Upper lobe of left lung (tissue), 6 donors: ENCODE measurements around the gene GLI3. TPM values are rescaled to one million over a fixed set of nuclear protein-coding genes. Genes with fewer than 3 reads are reported as not detected.

Experiments
- ATAC-seq, 2 donors: fragments of 200-7000 bp; cut with Tn5 transposase; one replicate each; pipeline ENCODE4 v1.9.1; 2022; ENCODE audit warnings: mild to moderate bottlenecking in 2 of 2, moderate library complexity in 2 of 2; ENCODE audit not compliant: low FRiP score in 2 of 2
- DNase-seq, 2 donors: peaks; one replicate each; pipeline ENCODE4 v3.0.0-alpha.2; 2019 to 2020
- H3K27ac ChIP-seq, 4 donors: fragments of 200-600 bp; sonication (generic); one replicate each; pipeline ENCODE4 v1.5.1; 2016 to 2019
- H3K27me3 ChIP-seq, 4 donors: fragments of 200-600 bp; sonication (generic); one replicate each; pipeline ENCODE4 v1.5.1; 2017 to 2019
- H3K36me3 ChIP-seq, 4 donors: fragments of 200-600 bp; sonication (generic); one replicate each; pipeline ENCODE4 v1.5.1; 2016 to 2019
- H3K4me1 ChIP-seq, 4 donors: fragments of 200-600 bp; sonication (generic); one replicate each; pipeline ENCODE4 v1.5.1; 2018 to 2019
- H3K4me3 ChIP-seq, 4 donors: fragments of 200-600 bp; sonication (generic); one replicate each; pipeline ENCODE4 v1.5.1; 2017 to 2019; ENCODE audit warnings: mild to moderate bottlenecking in 2 of 4, moderate library complexity in 1 of 4
- H3K9me3 ChIP-seq, 4 donors: fragments of 200-600 bp; sonication (generic); one replicate each; pipeline ENCODE4 v1.5.1; 2018 to 2019
- CTCF ChIP-seq, 6 experiments: fragments of 450-650 bp in 4 of 6; fragments of 200-600 bp in 2 of 6; sonication (generic) in 2 of 6; IDR thresholded peaks; one replicate each; pipeline ENCODE4 v1.5.1; 2016 to 2019; ENCODE audit warnings: antibody characterized with exemption in 6 of 6
- EP300 ChIP-seq, 4 donors: sonication (generic); formaldehyde crosslinking; IDR thresholded peaks; one replicate each; pipeline ENCODE4 v1.5.1; 2017; ENCODE audit warnings: antibody characterized with exemption in 4 of 4, control low read depth in 2 of 4
- POLR2A ChIP-seq, 4 donors: fragments of 450-650 bp; IDR thresholded peaks; one replicate each; pipeline ENCODE4 v1.5.1; 2016 to 2017; ENCODE audit warnings: antibody characterized with exemption in 4 of 4, mild to moderate bottlenecking in 2 of 4
- POLR2AphosphoS5 ChIP-seq, 2 donors: sonication (generic); formaldehyde crosslinking; IDR thresholded peaks; one replicate each; pipeline ENCODE4 v1.5.1; 2017; ENCODE audit warnings: antibody characterized with exemption in 2 of 2
- WGBS, 2 donors: methylation state at CpG; one replicate each; pipeline ENCODE4 v1.1.5; 2017 to 2018; 5-methylcytosine and 5-hydroxymethylcytosine counted together
- total RNA-seq, 6 donors: library from RNA; depleted of rRNA in 4 of 6; stranded (reverse); fragments of >200 nt in 4 of 6; gene quantifications; one replicate each; pipeline versions ENCODE4 v1.1.0 to v1.2.1, GENCODE V29; 2016 to 2021
- donor health status: DM: no; HTN: no; CAD: no; lungs with moderate emphysema.
- donor health status: DM: no; HTN: yes; CAD: no; lungs with severe emphysema.

GLI3 gene
- total RNA-seq, 6 donors from 2014 or later, result 5.2 to 19.4 (median 14.9) TPM

- Histone ChIP-seq H3K4me1 (no peaks in the 10 kb centered on the region), H3K27ac (no peak overlapping the region), H3K4me3 (no peak overlapping the region), H3K36me3 (peaks cover 0 to 3% (median 0%) of the 10 kb centered on the region in 4 donors), H3K27me3 (no peaks in the 10 kb centered on the region), H3K9me3 (no peaks in the 10 kb centered on the region)
- 89 to 95% methylated on average over 5 of the region's 5 CpGs for WGBS, 2 donors
- TF ChIP-seq CTCF (IDR thresholded peaks at IDR 0.05) (no peak), POLR2A (IDR thresholded peaks at IDR 0.05) (no peak), EP300 (IDR thresholded peaks at IDR 0.05) (no peak)
- ATAC-seq (no peak), DNase-seq (no peak)
Observed at GRCh38 chr7:42221304-42221703, 15.7 kb downstream of the GLI3 start.

DNA sequence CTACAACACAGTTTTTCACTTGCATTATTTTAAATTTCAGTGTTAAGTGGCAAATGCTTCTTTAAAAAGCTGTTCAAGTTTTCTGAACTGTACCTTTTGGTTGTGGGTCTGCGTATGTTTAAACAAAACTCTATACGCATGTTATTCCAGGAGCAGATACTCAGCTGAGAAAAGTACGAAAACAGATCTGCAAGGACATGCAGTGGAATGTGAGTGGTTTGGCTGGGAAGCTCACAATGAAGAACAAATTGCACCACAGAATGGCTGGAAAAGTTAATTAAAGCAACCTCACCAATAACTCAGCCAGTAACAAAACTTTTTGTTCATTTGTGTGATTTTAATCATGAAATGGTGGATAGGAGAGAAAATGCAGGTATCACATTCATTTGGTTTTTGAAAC lies 17.6 kb downstream of the GLI3 start:
- peak in 1 of 2 donors; percentile 35 for ATAC-seq
- no peak overlapping the region for H3K4me3 ChIP-seq
- H3K36me3 ChIP-seq, result peaks cover 0 to 3% (median 0%) of the 10 kb centered on the region in 4 donors
- 87 to 89% methylated on average over 3 of the region's 3 CpGs for WGBS, 2 donors
- no peaks in the 10 kb centered on the region for H3K27me3 ChIP-seq
- no peak overlapping the region for H3K27ac ChIP-seq
- H3K9me3 ChIP-seq, result no peaks in the 10 kb centered on the region
- DNase-seq, result no peak
- H3K4me1 ChIP-seq, result no peaks in the 10 kb centered on the region
- TF ChIP-seq POLR2AphosphoS5 (IDR thresholded peaks at IDR 0.05) (no peak), POLR2A (IDR thresholded peaks at IDR 0.05) (no peak), CTCF (IDR thresholded peaks at IDR 0.05) (no peak), EP300 (IDR thresholded peaks at IDR 0.05) (no peak)

DNA sequence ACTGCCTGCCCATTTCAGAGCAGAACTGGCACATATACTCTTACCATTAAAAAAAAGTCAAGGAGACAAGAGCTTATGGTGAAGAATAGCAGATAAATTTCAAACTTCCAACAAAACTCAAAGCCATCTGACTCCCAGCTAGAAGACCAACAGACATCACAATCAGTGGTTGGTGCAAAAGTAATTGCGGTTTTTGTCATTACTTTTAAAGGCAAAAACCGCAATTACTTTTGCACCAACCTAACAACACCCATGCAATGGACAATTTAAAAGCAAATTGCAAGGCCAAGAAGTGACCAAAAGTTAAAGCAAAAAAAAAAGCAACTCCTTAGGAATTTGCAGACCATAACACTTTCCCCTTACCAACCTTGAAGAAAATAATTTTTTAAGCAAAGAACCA lies 18.8 kb downstream of the GLI3 start:
- TF ChIP-seq POLR2A (IDR thresholded peaks at IDR 0.05), result no peak
- no peak for TF ChIP-seq POLR2AphosphoS5 (IDR thresholded peaks at IDR 0.05)
- no peak for TF ChIP-seq CTCF (IDR thresholded peaks at IDR 0.05)
- no peak for TF ChIP-seq EP300 (IDR thresholded peaks at IDR 0.05)
- no peaks in the 10 kb centered on the region for H3K27me3 ChIP-seq
- DNase-seq, result no peak
- H3K9me3 ChIP-seq, result no peaks in the 10 kb centered on the region
- no peak overlapping the region for H3K27ac ChIP-seq
- ATAC-seq, result no peak
- 90 to 92% methylated on average over 2 of the region's 2 CpGs for WGBS, 2 donors
- H3K4me3 ChIP-seq, result no peak overlapping the region
- H3K36me3 ChIP-seq, result peaks cover 0 to 3% (median 0%) of the 10 kb centered on the region in 4 donors
- H3K4me1 ChIP-seq, result no peaks in the 10 kb centered on the region

GRCh38 chr7:42217548-42217947 lies 19.5 kb downstream of the GLI3 start:
- DNase-seq, result no peak
- 79 to 87% methylated on average over 5 of the region's 5 CpGs for WGBS, 2 donors
- H3K9me3 ChIP-seq, result no peaks in the 10 kb centered on the region
- H3K4me1 ChIP-seq, result no peaks in the 10 kb centered on the region
- TF ChIP-seq EP300 (IDR thresholded peaks at IDR 0.05) (no peak), POLR2A (IDR thresholded peaks at IDR 0.05) (no peak), POLR2AphosphoS5 (IDR thresholded peaks at IDR 0.05) (no peak), CTCF (IDR thresholded peaks at IDR 0.05) (no peak)
- ATAC-seq, result peak in 1 of 2 donors; percentile 44
- H3K27ac ChIP-seq, result no peak overlapping the region
- H3K27me3 ChIP-seq, result no peaks in the 10 kb centered on the region
- H3K36me3 ChIP-seq, result peaks cover 0 to 3% (median 0%) of the 10 kb centered on the region in 4 donors
- no peak overlapping the region for H3K4me3 ChIP-seq

DNA sequence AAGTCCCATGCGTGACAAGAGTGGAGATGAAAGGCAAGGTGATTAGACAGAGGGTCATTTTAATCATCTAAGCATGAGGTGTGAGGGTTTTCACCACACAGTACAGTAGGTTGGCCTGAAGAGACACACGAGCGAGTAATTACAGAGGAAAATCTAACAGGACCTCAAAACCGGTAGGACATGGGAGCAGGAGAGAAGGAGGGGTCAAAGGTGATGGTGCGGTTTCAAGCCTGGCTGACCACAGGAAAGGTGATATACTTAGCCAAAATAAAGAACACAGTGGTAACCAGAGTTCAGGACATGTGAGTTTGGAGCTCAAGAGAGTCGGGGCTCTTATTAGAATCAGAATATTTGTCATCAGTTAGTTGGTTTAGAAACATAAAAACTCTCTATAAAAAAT lies 20.0 kb downstream of the GLI3 start:
- no peak overlapping the region for H3K27ac ChIP-seq
- 89 to 93% methylated on average over 6 of the region's 6 CpGs for WGBS, 2 donors
- DNase-seq, result no peak
- TF ChIP-seq POLR2AphosphoS5 (IDR thresholded peaks at IDR 0.05), result no peak
- no peak for TF ChIP-seq POLR2A (IDR thresholded peaks at IDR 0.05)
- no peak for TF ChIP-seq CTCF (IDR thresholded peaks at IDR 0.05)
- no peak for TF ChIP-seq EP300 (IDR thresholded peaks at IDR 0.05)
- no peaks in the 10 kb centered on the region for H3K27me3 ChIP-seq
- H3K4me1 ChIP-seq, result no peaks in the 10 kb centered on the region
- H3K4me3 ChIP-seq, result no peak overlapping the region
- no peaks in the 10 kb centered on the region for H3K9me3 ChIP-seq
- peaks cover 0 to 3% (median 0%) of the 10 kb centered on the region in 4 donors for H3K36me3 ChIP-seq
- ATAC-seq, result no peak
